H1 (cell line): ENCODE results near the gene AFTPH. TPM values are rescaled to one million over a fixed set of nuclear protein-coding genes. Genes with fewer than 3 reads are reported as not detected.
"Not testable (repeated sequence)": the region's sequence is repeated elsewhere in the genome, so short reads cannot be mapped to it uniquely, and the experiment has no call there.

Source experiments
- CTCF ChIA-PET: fragments of 300-600 bp; sonication (Branson Sonifier 250); formaldehyde crosslinking; loops from one replicate; lab custom pipeline; 2021; ENCODE audit not compliant: partially characterized antibody; lab: Charles Lee
- POLR2A ChIA-PET: fragments of 300-600 bp; sonication (Branson Sonifier 250); formaldehyde crosslinking; loops from one replicate; lab custom pipeline; 2021; ENCODE audit warnings: inconsistent platforms; ENCODE audit not compliant: partially characterized antibody; lab: Charles Lee
- DNase-seq, 2 experiments: peaks; one replicate each; pipeline versions ENCODE4 v3.0.0 to v3.0.0-alpha.2; 2010 to 2022; ENCODE audit warnings: low spot score in 2 of 2, low read depth in 1 of 2, mixed read lengths in 1 of 2
- FAIRE-seq: peaks from 2 replicates; lab custom pipeline; 2011; peaks lifted over from hg19 to GRCh38; lab: Jason Lieb, UNC
- H2AFZ ChIP-seq: 2 replicates; pipeline ENCODE4 v1.8.1; 2012; ENCODE audit warnings: low read length, inconsistent platforms
- H2AK5ac ChIP-seq: 2 replicates; pipeline ENCODE4 v1.6.1; 2013; ENCODE audit warnings: low read depth, low read length
- H2BK120ac ChIP-seq: replicated peaks from 2 replicates; pipeline ENCODE3; 2013; ENCODE audit warnings: low read depth, low read length, inconsistent platforms
- H2BK12ac ChIP-seq: 2 replicates; pipeline ENCODE4 v1.6.1; 2013; ENCODE audit warnings: low read depth, low read length
- H2BK15ac ChIP-seq: 2 replicates; pipeline ENCODE4 v1.6.1; 2013; ENCODE audit warnings: low read length
- H2BK20ac ChIP-seq: 2 replicates; pipeline ENCODE4 v1.6.1; 2013; ENCODE audit warnings: low read length
- H2BK5ac ChIP-seq: 2 replicates; pipeline ENCODE4 v1.6.1; 2013; ENCODE audit warnings: low read depth, low read length
- H3K14ac ChIP-seq: 2 replicates; pipeline ENCODE4 v1.6.1; 2013; ENCODE audit warnings: inconsistent platforms; ENCODE audit not compliant: insufficient read length
- H3K18ac ChIP-seq: 2 replicates; pipeline ENCODE4 v1.6.1; 2013; ENCODE audit warnings: low read length; ENCODE audit errors: extremely low read depth
- H3K23ac ChIP-seq: 2 replicates; pipeline ENCODE4 v1.6.1; 2013; ENCODE audit warnings: inconsistent platforms; ENCODE audit not compliant: insufficient read length
- H3K23me2 ChIP-seq: 2 replicates; pipeline ENCODE4 v1.6.1; 2013; ENCODE audit warnings: low read depth, low read length
- H3K27ac ChIP-seq: 2 replicates; pipeline ENCODE4 v1.6.1; 2011; ENCODE audit warnings: low read depth, low read length, inconsistent platforms
- H3K27me3 ChIP-seq, 4 experiments: replicated peaks in 1 of 4; 1 replicate in 1 of 4; 2 replicates in 3 of 4; pipeline versions ENCODE4 v1.6.1 to v1.8.1; 2011 to 2013; ENCODE audit warnings: low read length in 3 of 4, mild to moderate bottlenecking in 3 of 4, inconsistent platforms in 2 of 4, mixed read lengths in 2 of 4, moderate library complexity in 1 of 4; ENCODE audit not compliant: control insufficient read depth in 3 of 4, insufficient read depth in 3 of 4; ENCODE audit errors: extremely low read depth in 1 of 4
- H3K36me3 ChIP-seq, 4 experiments: 2 replicates each; pipeline versions ENCODE4 v1.6.1 to v1.8.1; 2011 to 2013; ENCODE audit warnings: mild to moderate bottlenecking in 4 of 4, low read length in 3 of 4, moderate library complexity in 2 of 4, control low read depth in 1 of 4, inconsistent platforms in 1 of 4; ENCODE audit not compliant: insufficient read depth in 4 of 4, control insufficient read depth in 2 of 4
- H3K4ac ChIP-seq: replicated peaks from 2 replicates; pipeline ENCODE3; 2013; ENCODE audit warnings: low read length, low read depth, mixed read lengths, inconsistent platforms; ENCODE audit not compliant: insufficient read length
- H3K4me1 ChIP-seq, 4 experiments: replicated peaks in 1 of 4; 1 replicate in 1 of 4; 2 replicates in 3 of 4; pipeline versions ENCODE4 v1.6.1 to v1.8.1; 2011 to 2013; ENCODE audit warnings: low read length in 3 of 4, inconsistent platforms in 2 of 4, mixed read lengths in 1 of 4; ENCODE audit not compliant: insufficient read depth in 4 of 4, control insufficient read depth in 3 of 4
- H3K4me2 ChIP-seq, 2 experiments: 2 replicates each; pipeline versions ENCODE4 v1.6.1 to v1.8.1; 2011 to 2013; ENCODE audit warnings: low read depth in 2 of 2, low read length in 2 of 2, control low read depth in 1 of 2, inconsistent platforms in 1 of 2, mild to moderate bottlenecking in 1 of 2; ENCODE audit not compliant: insufficient read depth in 1 of 2
- H3K4me3 ChIP-seq, 4 experiments: fragments of 200-600, 300-600 bp in 1 of 4; sonication (generic), shearing (Covaris generic), sonication (Bioruptor Twin) in 1 of 4; 2 replicates each; pipeline versions ENCODE4 v1.5.1 to v1.8.1; 2011 to 2016; ENCODE audit warnings: low read length in 4 of 4, low read depth in 3 of 4, control low read depth in 2 of 4, inconsistent platforms in 2 of 4, mild to moderate bottlenecking in 2 of 4, mixed read lengths in 1 of 4, moderate library complexity in 1 of 4; ENCODE audit not compliant: insufficient read depth in 2 of 4; ENCODE audit errors: extremely low read depth in 1 of 4
- H3K56ac ChIP-seq: replicated peaks from 2 replicates; pipeline ENCODE3; 2013; ENCODE audit warnings: low read depth, mild to moderate bottlenecking, mixed read lengths, low read length, inconsistent platforms; ENCODE audit not compliant: insufficient read length
- H3K79me1 ChIP-seq: 2 replicates; pipeline ENCODE4 v1.6.1; 2013; ENCODE audit warnings: low read depth, low read length, control low read depth
- H3K79me2 ChIP-seq, 2 experiments: 2 replicates each; pipeline versions ENCODE4 v1.6.1 to v1.8.1; 2012 to 2013; ENCODE audit warnings: low read length in 2 of 2, mild to moderate bottlenecking in 2 of 2, inconsistent platforms in 1 of 2; ENCODE audit not compliant: insufficient read depth in 2 of 2, control insufficient read depth in 1 of 2
- H3K9ac ChIP-seq, 4 experiments: replicated peaks in 1 of 4; 1 replicate in 1 of 4; 2 replicates in 3 of 4; pipeline versions ENCODE4 v1.6.1 to v1.8.1; 2011 to 2013; ENCODE audit warnings: low read depth in 3 of 4, low read length in 3 of 4, control low read depth in 2 of 4, mild to moderate bottlenecking in 2 of 4, moderate library complexity in 2 of 4, inconsistent platforms in 1 of 4; ENCODE audit errors: extremely low read depth in 1 of 4
- H3K9me3 ChIP-seq, 2 experiments: 2 replicates each; pipeline versions ENCODE4 v1.6.1 to v1.8.1; 2012 to 2013; ENCODE audit warnings: mild to moderate bottlenecking in 2 of 2, moderate library complexity in 2 of 2, control low read depth in 1 of 2, inconsistent platforms in 1 of 2, low read depth in 1 of 2, low read length in 1 of 2, mixed read lengths in 1 of 2; ENCODE audit not compliant: insufficient read depth in 2 of 2
- H4K20me1 ChIP-seq, 2 experiments: replicated peaks in 1 of 2; 2 replicates each; pipeline versions ENCODE3 to v1.8.1; 2011 to 2013; ENCODE audit warnings: inconsistent platforms in 2 of 2, low read length in 2 of 2, mild to moderate bottlenecking in 1 of 2; ENCODE audit not compliant: insufficient read depth in 2 of 2, control insufficient read depth in 1 of 2
- H4K5ac ChIP-seq: 2 replicates; pipeline ENCODE4 v1.6.1; 2013; ENCODE audit warnings: low read length, low read depth, mixed read lengths, inconsistent platforms; ENCODE audit not compliant: insufficient read length
- H4K8ac ChIP-seq: 2 replicates; pipeline ENCODE4 v1.8.0; 2013; ENCODE audit warnings: mild to moderate bottlenecking, moderate library complexity, low read length, inconsistent platforms; ENCODE audit not compliant: insufficient read depth; ENCODE audit errors: extremely low read depth
- H4K91ac ChIP-seq: replicated peaks from 2 replicates; pipeline ENCODE3; 2013; ENCODE audit warnings: low read length, mixed read lengths, inconsistent platforms; ENCODE audit not compliant: insufficient read length
- WGBS, 2 experiments: shearing (Covaris generic) in 1 of 2; methylation state at CpG; one replicate each; pipeline versions ENCODE4 v1.1.6 to v1.1.7; 2013 to 2015; ENCODE audit warnings: low lambda C conversion rate in 2 of 2, mixed read lengths in 2 of 2, inconsistent platforms in 1 of 2, low coverage in 1 of 2, missing lambda C conversion rate in 1 of 2; ENCODE audit not compliant: insufficient replicate concordance in 2 of 2, insufficient coverage in 1 of 2, insufficient read length in 1 of 2; ENCODE audit errors: extremely low coverage in 1 of 2, missing lambda C conversion rate in 1 of 2; 5-methylcytosine and 5-hydroxymethylcytosine counted together
- polyA plus RNA-seq, 7 experiments: library from polyadenylated mRNA; depleted of rRNA in 3 of 7; stranded (reverse) in 5 of 7; unstranded in 2 of 7; fragments of >200 nt in 5 of 7; fragments of 200-250 nt in 2 of 7; gene quantifications; 1 replicate in 5 of 7; 2 replicates in 1 of 7; 4 replicates in 1 of 7; pipeline versions ENCODE4 v1.2.1 to v1.2.3, GENCODE V29; 2011 to 2013; ENCODE audit warnings: missing spikeins in 2 of 7, mixed read lengths in 2 of 7
- total RNA-seq: library from RNA; stranded (reverse); fragmentation: NEBNext Ultra II Directional; extraction: Animal tissue kit (Norgen Biotek cat#: 25700); gene quantifications from 2 replicates; pipeline ENCODE4 v1.2.1, GENCODE V29; 2021

AFTPH gene
- total and polyA plus RNA-seq, 2 of the 8 experiments (the other 6 are each of a cell fraction or from before 2014, with no cell fraction given): 7.3 to 15.0 TPM

DNA sequence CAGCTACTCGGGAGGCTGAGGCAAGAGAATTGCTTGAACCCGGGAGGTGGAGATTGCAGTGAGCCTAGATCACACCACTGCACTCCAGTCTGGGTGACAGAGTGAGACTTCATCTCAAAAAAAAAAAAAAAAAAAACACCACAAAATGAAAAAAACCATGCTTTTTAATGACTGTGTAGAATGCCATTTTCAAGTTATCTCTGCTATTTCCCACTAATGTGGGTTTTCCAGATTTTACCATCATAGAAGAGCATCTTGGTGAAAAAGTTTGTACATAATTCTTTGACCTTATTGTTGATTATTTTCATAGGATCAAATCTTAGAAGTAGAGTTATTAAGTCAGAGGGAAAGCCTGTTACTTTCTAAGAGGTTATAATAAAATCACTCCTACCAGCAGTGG, 6.8 kb downstream of the AFTPH start:
- FAIRE-seq, H4K20me1 ChIP-seq, H3K23ac ChIP-seq, H3K4me2 ChIP-seq, H3K27ac ChIP-seq, H3K9me3 ChIP-seq, POLR2A ChIA-PET, H3K79me1 ChIP-seq, H4K5ac ChIP-seq, DNase-seq, H3K56ac ChIP-seq, H3K14ac ChIP-seq, H2AFZ ChIP-seq, H3K4me1 ChIP-seq, H3K27me3 ChIP-seq, H4K91ac ChIP-seq, H2BK20ac ChIP-seq, H2AK5ac ChIP-seq, H2BK120ac ChIP-seq, H3K9ac ChIP-seq, H3K18ac ChIP-seq, H3K23me2 ChIP-seq, H3K4me3 ChIP-seq, H2BK12ac ChIP-seq, H3K36me3 ChIP-seq, H4K8ac ChIP-seq, H3K4ac ChIP-seq, H2BK15ac ChIP-seq, H2BK5ac ChIP-seq: not testable (repeated sequence)
- CTCF ChIA-PET: interaction anchor here (0.7 kb wide), 1 partner anchor 43 kb away, joined by 3 read pairs; no protein-coding TSS in a partner anchor
- H3K79me2 ChIP-seq: peaks cover 0 to 69% of the 10 kb centered on the region in 2 experiments; a peak in 2 of 4 replicates
- WGBS, 2 experiments: 100% methylated on average over 2 of the region's 2 CpGs; no CpG with 5 or more reads in 1 of the 2 experiments
